Mucosa of rectum (tissue), 2 donors: Measurements from ENCODE around the gene FIBCD1.

Experiments used
- H3K27ac ChIP-seq, 2 donors: one replicate each; pipeline ENCODE4 v1.7.0; 2013; ENCODE audit warnings: inconsistent platforms in 2 of 2, low read depth in 2 of 2, low read length in 2 of 2
- H3K27me3 ChIP-seq, 2 donors: one replicate each; pipeline ENCODE4 v1.7.0; 2013; ENCODE audit warnings: low read length in 2 of 2; ENCODE audit not compliant: control insufficient read depth in 2 of 2, insufficient read depth in 2 of 2
- H3K36me3 ChIP-seq, 2 donors: one replicate each; pipeline ENCODE4 v1.7.0; 2013; ENCODE audit warnings: low read length in 2 of 2; ENCODE audit not compliant: control insufficient read depth in 2 of 2, insufficient read depth in 2 of 2
- H3K4me1 ChIP-seq, 2 donors: one replicate each; pipeline ENCODE4 v1.7.0; 2013; ENCODE audit warnings: low read length in 2 of 2, mild to moderate bottlenecking in 1 of 2; ENCODE audit not compliant: control insufficient read depth in 2 of 2, insufficient read depth in 2 of 2
- H3K4me3 ChIP-seq, 2 donors: one replicate each; pipeline ENCODE4 v1.7.0; 2013; ENCODE audit warnings: low read length in 2 of 2
- H3K9ac ChIP-seq, 2 donors: one replicate each; pipeline ENCODE4 v1.7.0; 2013; ENCODE audit warnings: low read length in 2 of 2, low read depth in 1 of 2, mild to moderate bottlenecking in 1 of 2
- H3K9me3 ChIP-seq, 2 donors: one replicate each; pipeline ENCODE4 v1.7.0; 2013; ENCODE audit warnings: low read length in 2 of 2; ENCODE audit not compliant: control insufficient read depth in 2 of 2
- donor health status: healthy.
- donor health status: Normal muscosa, but diverticular disease.

Gene FIBCD1

DNA sequence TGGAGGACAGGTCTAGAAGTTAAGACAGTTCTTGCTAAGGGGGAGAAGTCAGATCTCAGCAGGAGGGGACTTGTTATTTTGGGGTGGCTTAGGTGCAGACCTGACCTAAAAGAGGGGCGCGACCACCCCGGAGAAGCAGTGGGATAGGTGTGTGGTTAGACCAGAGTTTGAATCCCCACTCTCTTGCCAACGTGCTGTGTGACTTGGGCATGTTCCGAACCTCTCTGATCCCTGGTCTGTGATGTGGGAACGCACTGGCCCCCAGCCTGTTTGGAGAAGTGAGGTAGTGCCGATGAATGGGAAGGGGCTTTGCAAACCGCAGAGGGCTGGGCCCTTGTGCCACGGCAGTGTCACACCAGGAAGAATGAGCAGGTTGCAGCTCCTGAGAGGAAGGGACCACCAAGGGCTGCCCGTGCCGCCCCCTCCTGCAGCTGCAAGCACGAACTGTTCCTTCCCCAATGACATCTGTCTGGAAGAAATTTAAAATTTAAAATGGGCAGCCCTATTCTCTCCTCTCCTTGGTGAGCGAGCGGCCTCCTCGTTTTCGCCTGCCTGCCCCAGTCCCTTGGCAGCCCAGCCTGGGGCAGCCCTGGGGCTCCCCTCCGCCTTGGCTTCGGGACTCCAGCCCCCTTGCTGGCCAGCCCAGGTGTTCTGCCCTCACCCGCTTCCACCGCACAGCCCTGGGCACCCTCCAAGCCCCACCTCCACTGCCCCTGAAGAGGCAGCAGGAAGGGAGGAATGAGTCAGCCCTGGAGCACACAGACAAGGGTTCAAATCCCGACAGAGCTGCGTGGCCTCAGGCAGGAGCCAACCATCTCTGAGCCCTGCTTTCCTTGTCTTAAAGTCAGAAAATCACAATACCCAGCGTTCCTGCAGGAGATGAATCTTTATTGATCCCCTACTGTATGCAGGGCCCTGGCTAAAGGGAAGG is 1.6 kb downstream of the FIBCD1 start:
- no peaks in the 10 kb centered on the region for H3K36me3 ChIP-seq
- peaks cover 5 to 15% of the 10 kb centered on the region in 2 donors for H3K4me1 ChIP-seq
- peaks cover 12 to 34% of the 10 kb centered on the region in 2 donors for H3K27me3 ChIP-seq
- no peaks in the 10 kb centered on the region for H3K9me3 ChIP-seq
- H3K27ac ChIP-seq, result no peak overlapping the region
- no peak overlapping the region for H3K4me3 ChIP-seq
- H3K9ac ChIP-seq, result no peak overlapping the region

DNA sequence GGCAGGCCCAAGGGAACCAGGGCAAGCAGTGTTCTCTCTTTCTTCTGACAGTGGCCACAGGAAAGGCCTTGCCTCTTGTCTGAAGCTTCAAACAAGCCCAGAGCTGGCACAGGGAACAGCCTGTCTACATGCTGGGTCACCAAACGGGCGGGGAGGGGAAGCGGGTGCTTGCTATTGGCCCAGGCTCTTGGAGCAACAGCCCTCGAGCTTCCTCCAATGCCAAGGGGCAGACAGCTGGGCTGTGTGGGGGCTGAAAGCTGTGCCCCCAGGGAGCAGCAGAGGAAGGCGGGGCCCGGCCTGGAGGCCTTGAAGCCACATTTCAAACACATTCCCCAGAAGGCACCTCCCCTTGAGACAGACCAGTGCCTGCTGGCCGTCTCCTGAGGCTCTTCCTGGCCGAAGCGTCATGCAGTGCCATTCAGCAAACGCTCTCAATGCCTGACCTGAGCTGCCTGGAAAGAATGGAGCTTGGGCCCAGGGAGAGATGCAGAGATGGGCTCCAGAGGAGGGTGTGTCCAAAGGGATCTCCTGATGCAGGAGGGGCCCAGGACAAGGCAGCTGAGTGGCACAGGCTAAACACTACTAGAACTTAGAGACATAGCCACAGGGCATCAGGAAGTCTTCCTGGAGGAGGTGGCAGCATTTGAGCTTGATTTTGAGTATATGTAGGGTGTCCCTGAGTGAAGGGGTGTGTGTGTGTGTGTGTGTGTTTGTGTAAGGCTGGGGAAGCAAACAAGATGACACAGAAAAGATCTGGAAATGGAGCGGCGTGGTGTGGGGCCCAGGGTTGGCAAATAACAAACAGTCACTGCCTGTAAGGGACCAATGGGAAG is 2.5 kb downstream of the FIBCD1 start:
- Histone ChIP-seq H3K4me3 (no peak overlapping the region), H3K9ac (no peak overlapping the region), H3K36me3 (no peaks in the 10 kb centered on the region), H3K4me1 (peaks cover 5 to 15% of the 10 kb centered on the region in 2 donors), H3K27ac (no peak overlapping the region), H3K27me3 (peaks cover 12 to 32% of the 10 kb centered on the region in 2 donors), H3K9me3 (no peaks in the 10 kb centered on the region)

DNA sequence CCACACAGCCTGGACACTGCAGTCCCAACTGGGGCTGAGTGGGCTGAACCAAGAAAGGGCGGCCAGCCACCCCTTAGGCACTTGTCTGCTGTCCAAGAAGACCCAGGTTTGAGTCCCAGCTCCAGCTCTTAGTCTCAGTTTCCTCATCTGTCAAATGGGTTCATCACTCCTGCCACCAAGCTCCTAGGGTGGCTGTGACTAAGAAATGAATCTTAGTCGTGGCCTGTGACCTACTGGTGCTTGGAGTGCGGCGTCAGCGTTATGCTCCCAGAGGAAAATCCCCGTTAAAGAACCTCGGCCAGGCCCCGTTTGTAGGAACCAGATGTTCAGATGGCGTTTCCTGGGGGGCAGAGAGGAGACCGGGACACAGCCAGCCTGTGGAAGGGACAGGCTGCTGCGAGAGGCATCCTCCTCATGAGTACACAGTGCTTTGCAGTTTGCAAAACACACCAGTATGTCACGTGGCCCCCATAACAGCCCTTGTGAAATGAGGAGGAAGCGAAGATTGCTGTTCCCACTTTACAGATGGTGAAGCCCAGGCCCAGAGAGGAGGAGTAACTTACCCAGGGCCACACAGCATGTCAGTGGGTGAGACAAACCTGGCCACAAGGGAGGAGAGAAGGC is 3.3 kb downstream of the FIBCD1 start:
- H3K9ac ChIP-seq, result no peak overlapping the region
- peaks cover 12 to 32% of the 10 kb centered on the region in 2 donors for H3K27me3 ChIP-seq
- peaks cover 5 to 15% of the 10 kb centered on the region in 2 donors for H3K4me1 ChIP-seq
- no peak overlapping the region for H3K27ac ChIP-seq
- no peaks in the 10 kb centered on the region for H3K36me3 ChIP-seq
- no peak overlapping the region for H3K4me3 ChIP-seq
- no peaks in the 10 kb centered on the region for H3K9me3 ChIP-seq

DNA sequence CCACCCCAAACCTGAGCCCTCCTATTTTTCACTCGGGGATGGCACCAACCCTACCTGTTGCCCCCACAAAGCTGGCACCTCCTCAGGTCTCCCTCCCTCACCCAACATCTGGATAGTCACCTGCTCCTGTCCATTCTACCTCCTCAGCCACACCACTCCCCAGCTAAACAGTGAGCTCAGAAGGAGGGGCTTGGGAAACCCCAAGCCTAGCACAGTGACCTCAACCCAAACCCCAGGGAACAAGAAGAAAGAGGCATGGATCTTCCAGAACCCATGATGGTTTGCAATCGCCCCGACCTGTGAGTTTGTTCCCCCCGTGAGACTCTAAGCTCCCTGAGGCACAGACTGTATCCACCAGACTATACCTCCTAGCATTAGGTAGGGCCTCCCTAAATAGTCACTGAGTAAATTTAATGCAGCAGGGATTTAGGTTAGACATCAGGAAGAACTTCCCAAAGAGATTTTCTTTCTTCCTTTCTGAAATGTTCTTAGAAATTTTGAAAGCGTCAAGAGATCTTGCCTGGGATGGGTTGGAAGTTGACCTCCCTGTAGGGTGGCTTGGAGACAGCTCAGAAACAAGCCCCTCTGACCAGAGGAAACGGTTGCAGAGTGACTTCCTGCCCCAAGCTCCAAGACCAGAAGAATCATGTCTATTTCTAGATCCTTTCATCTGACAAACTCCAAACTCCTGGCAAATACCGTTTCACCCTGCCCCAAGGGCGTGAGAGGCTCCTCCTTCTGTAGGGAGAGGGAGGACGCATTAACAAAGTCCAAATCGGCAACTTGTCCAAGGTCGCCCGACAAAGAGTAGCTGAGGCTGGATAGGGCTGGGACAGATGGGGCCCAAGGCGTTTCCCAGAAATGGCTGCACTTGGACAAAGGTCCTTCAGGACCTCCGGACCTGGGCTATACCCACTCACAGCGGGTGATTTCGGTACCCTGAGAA is 4.1 kb downstream of the FIBCD1 start:
- no peak overlapping the region for H3K4me3 ChIP-seq
- H3K27ac ChIP-seq, result no peak overlapping the region
- H3K27me3 ChIP-seq, result peaks cover 9 to 27% of the 10 kb centered on the region in 2 donors
- H3K4me1 ChIP-seq, result peaks cover 5 to 9% of the 10 kb centered on the region in 2 donors
- no peaks in the 10 kb centered on the region for H3K9me3 ChIP-seq
- no peaks in the 10 kb centered on the region for H3K36me3 ChIP-seq
- H3K9ac ChIP-seq, result no peak overlapping the region

DNA sequence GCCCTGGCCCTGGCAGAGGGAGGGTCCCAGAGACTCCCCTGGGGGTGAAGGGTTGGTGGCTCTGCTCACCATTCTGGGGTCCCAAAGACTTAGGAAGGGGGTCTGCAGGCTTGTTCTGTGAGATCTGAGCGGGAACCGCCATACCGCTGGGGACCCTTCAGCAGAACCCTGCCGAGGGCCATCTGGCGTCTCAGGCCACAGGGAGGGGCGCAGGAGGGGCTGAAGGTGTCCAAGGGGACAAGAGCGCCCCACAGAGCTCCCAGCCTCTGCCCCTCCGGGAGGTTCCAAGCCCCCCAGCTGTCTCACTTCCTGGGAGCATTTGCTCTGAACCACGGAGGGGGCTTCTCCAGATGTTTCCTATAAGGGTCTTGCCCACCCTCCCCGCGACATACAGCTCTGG is 4.8 kb downstream of the FIBCD1 start:
- peaks cover 3 to 9% of the 10 kb centered on the region in 2 donors for H3K4me1 ChIP-seq
- H3K27ac ChIP-seq, result no peak overlapping the region
- no peak overlapping the region for H3K9ac ChIP-seq
- H3K27me3 ChIP-seq, result peaks cover 9 to 27% of the 10 kb centered on the region in 2 donors
- H3K4me3 ChIP-seq, result no peak overlapping the region
- H3K36me3 ChIP-seq, result no peaks in the 10 kb centered on the region
- H3K9me3 ChIP-seq, result no peaks in the 10 kb centered on the region

DNA sequence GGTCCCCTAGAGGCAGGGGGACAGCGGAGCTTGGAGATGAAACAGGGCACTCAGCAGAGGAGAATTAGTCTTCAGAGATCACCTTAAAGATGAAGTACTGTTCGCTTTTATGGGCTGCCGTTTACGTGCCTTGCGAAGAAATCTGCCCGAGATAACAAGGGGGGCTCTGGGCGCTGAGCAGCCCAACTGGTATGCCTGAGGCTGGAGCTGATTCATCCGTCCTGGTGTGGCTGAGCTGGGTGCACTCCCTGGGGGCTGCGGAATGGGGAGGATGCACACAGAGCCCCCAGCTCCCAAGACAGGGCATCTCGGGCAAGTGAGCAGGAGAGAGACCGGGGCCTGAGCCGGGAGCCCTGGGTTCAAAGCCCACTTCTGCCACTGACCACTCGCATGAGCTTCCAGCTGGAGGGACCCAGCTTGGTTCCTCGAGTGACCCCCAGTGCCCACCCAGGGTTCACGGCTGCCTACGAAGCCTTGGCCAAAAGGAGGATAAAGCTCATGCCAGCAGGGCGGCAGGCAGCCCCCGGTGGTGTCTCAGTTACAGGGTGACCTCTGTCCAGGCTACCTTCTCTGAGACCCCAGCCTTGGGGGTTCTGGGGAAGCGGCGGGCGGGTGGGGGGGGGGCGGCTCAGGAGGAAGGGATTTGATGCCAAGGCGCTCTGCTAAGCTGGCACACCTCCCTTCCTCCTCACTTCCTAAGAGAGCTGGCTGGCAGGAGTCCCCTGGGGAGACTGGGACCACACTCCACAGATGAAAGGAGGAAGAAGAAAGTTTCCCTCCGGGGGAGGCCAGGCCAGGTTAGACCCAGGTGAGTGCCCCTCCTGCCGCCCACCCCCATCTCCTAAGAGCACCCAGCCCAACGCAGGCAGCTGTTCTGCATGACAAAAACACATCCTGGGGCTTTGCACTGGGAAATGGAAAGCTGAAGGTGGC is 5.7 kb downstream of the FIBCD1 start:
- no peak overlapping the region for H3K27ac ChIP-seq
- no peak overlapping the region for H3K4me3 ChIP-seq
- H3K9ac ChIP-seq, result no peak overlapping the region
- H3K4me1 ChIP-seq, result peaks cover 2 to 5% of the 10 kb centered on the region in 2 donors
- no peaks in the 10 kb centered on the region for H3K9me3 ChIP-seq
- H3K36me3 ChIP-seq, result no peaks in the 10 kb centered on the region
- peaks cover 9 to 27% of the 10 kb centered on the region in 2 donors for H3K27me3 ChIP-seq

DNA sequence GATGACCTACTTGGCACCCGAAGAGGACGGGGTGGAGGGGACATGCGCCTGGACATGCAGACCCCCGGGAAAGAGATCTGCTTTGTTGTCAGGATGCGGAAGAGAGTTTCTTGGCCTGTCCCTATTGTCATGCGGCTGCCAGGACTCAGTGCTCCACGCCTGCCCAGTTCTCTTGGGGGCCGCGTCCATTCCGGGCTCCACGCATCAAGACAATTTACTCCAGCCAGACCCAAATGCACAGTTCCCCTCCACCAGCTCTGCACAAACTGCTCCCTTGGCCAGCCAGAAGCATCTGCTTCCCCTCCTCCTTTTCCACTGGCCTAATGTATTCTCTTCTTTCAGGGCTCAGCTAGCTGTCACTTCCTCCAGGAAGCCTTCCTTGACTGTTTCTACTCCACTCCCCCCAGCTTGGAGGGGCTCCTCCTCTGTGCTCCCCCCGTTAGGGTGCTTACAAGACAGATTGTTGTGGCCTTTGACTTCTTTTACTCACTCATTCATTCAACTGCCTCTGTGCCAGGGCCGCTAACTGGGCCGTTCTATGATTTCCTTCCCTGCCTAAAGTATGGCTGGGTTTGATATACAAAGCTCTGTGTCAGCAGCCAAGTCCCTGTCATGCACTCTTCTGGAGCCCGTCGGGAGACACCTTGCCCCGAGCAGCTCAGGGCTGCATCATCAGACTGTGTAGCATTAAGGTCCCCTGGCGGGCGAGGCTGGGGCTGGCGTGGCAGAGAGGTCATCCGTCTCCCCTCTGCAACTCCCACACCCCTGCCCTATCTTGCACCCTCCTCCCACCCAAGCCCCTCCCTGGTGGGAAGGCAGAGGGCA is 6.6 kb downstream of the FIBCD1 start:
- H3K36me3 ChIP-seq, result no peaks in the 10 kb centered on the region
- H3K9ac ChIP-seq, result no peak overlapping the region
- H3K27ac ChIP-seq, result no peak overlapping the region
- no peak overlapping the region for H3K4me3 ChIP-seq
- H3K27me3 ChIP-seq, result peaks cover 2 to 22% of the 10 kb centered on the region in 2 donors
- peaks cover 0 to 2% of the 10 kb centered on the region in 2 donors for H3K4me1 ChIP-seq
- H3K9me3 ChIP-seq, result no peaks in the 10 kb centered on the region

DNA sequence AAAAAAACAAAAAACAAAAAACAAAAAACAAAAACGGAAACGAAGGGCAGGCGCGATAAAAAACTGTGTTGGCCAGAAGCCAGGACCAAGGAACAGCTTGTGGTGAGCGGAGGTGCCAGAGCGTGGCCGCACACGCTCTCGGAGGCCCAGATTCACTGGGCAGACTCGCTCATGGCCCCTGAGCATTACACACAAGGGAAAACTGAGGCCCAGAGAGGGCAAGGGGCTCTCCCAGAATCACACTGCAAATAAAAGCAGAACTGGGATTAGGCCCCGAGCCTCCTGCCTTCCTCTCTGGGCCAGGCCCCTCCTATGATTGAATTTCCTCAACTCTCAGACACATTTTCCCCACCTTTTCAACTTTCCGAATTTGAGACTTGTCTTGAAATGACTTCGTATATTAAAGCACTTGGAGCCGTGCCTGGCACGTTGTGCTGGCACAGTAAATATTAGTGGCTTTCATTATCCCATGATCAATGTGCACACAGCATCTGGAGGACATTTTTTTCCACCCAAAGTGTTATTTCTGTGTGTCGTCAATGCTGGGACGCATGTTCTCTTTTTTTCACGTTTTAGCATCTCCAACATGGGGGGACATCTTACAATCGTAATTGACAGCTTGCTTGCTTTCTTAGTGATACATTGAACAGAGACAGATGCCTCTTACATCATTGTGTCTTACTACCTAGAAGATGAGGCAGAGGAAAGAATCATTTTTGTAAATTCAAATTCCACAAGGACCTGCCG is 7.4 kb downstream of the FIBCD1 start:
- Histone ChIP-seq H3K36me3 (no peaks in the 10 kb centered on the region), H3K9me3 (no peaks in the 10 kb centered on the region), H3K9ac (no peak overlapping the region), H3K4me1 (peaks cover 0 to 2% of the 10 kb centered on the region in 2 donors), H3K4me3 (no peak overlapping the region), H3K27ac (no peak overlapping the region), H3K27me3 (peaks cover 0 to 15% of the 10 kb centered on the region in 2 donors)
